ENCODE data around the gene ATP6V1B1. TPM values are rescaled to one million over a fixed set of nuclear protein-coding genes. Genes with fewer than 3 reads are reported as not detected.

The ATP6V1B1 gene
- total and polyA plus RNA-seq, 9 of the 15 experiments (the other 6 are each of a cell fraction or from before 2014, with no cell fraction given), result not detected

DNA sequence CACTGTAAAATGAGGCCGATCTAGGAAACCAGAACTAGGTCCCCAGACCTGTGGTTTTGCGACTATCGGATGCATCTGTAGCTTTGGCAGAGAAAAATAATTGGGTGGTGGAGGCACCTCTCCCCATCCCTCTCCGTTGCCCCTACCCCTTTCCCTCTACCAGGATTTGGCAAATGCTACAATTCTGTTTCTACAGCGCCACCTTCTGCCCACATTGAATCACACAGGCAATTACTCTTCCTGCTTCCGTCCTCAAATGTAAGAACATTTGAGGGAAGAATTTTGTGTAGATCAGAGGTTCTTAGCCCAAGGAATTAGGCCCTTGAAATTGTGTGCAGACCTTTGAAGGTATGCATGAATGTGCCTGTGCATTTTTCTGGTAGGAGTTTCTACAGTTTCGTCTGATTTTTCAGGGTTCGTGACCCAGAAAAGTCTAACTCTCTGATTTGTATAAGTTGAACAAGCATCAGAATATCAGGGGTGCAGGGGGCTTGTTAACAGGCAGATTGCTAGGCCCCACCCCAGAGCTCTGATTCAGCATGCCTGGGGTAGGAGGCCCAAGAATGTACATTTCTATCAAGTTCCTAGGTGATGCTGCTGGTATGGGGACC lies 11.2 kb downstream of the ATP6V1B1 start (continued):
- TF ChIP-seq, protein P1, sequence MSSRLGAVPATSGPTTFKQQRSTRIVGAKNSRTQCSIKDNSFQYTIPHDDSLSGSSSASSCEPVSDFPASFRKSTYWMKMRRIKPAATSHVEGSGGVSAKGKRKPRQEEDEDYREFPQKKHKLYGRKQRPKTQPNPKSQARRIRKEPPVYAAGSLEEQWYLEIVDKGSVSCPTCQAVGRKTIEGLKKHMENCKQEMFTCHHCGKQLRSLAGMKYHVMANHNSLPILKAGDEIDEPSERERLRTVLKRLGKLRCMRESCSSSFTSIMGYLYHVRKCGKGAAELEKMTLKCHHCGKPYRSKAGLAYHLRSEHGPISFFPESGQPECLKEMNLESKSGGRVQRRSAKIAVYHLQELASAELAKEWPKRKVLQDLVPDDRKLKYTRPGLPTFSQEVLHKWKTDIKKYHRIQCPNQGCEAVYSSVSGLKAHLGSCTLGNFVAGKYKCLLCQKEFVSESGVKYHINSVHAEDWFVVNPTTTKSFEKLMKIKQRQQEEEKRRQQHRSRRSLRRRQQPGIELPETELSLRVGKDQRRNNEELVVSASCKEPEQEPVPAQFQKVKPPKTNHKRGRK (tag; IDR thresholded peaks at IDR 0.05), result no peak
- TF ChIP-seq, protein P2, sequence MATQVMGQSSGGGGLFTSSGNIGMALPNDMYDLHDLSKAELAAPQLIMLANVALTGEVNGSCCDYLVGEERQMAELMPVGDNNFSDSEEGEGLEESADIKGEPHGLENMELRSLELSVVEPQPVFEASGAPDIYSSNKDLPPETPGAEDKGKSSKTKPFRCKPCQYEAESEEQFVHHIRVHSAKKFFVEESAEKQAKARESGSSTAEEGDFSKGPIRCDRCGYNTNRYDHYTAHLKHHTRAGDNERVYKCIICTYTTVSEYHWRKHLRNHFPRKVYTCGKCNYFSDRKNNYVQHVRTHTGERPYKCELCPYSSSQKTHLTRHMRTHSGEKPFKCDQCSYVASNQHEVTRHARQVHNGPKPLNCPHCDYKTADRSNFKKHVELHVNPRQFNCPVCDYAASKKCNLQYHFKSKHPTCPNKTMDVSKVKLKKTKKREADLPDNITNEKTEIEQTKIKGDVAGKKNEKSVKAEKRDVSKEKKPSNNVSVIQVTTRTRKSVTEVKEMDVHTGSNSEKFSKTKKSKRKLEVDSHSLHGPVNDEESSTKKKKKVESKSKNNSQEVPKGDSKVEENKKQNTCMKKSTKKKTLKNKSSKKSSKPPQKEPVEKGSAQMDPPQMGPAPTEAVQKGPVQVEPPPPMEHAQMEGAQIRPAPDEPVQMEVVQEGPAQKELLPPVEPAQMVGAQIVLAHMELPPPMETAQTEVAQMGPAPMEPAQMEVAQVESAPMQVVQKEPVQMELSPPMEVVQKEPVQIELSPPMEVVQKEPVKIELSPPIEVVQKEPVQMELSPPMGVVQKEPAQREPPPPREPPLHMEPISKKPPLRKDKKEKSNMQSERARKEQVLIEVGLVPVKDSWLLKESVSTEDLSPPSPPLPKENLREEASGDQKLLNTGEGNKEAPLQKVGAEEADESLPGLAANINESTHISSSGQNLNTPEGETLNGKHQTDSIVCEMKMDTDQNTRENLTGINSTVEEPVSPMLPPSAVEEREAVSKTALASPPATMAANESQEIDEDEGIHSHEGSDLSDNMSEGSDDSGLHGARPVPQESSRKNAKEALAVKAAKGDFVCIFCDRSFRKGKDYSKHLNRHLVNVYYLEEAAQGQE (IDR thresholded peaks at IDR 0.05; ENCODE audit: borderline replicate concordance), result peak; percentile 51; the same call in 1 of the 2 replicates
- TF ChIP-seq, protein P2 (CRISPR knock-in tag; IDR thresholded peaks at IDR 0.05; ENCODE audit: low read depth), result no peak
